Lung (tissue), 12 donors: ENCODE results near the gene HDHD3. TPM values are rescaled to one million over a fixed set of nuclear protein-coding genes. Genes with fewer than 3 reads are reported as not detected.

Experiments used
- ATAC-seq: fragments of 200-7000 bp; cut with Tn5 transposase; one replicate; pipeline ENCODE4 v1.9.1; 2020; ENCODE audit warnings: moderate number of reproducible peaks; ENCODE audit not compliant: insufficient read depth, low FRiP score
- DNase-seq, 3 donors: peaks; one replicate each; pipeline ENCODE4 v3.0.0-alpha.2; 2013 to 2017
- H3K27ac ChIP-seq, 2 donors: one replicate each; pipeline ENCODE4 v1.5.1; 2013; ENCODE audit warnings: mild to moderate bottlenecking in 2 of 2, moderate library complexity in 2 of 2, control low read depth in 1 of 2, inconsistent platforms in 1 of 2, low read depth in 1 of 2, low read length in 1 of 2
- H3K27me3 ChIP-seq, 3 donors: one replicate each; pipeline ENCODE4 v1.5.1; 2013; ENCODE audit warnings: low read length in 2 of 3; ENCODE audit not compliant: control insufficient read depth in 3 of 3, insufficient read depth in 3 of 3
- H3K36me3 ChIP-seq, 4 donors: one replicate each; pipeline ENCODE4 v1.5.1; 2013; ENCODE audit warnings: low read length in 4 of 4, mild to moderate bottlenecking in 1 of 4, moderate library complexity in 1 of 4; ENCODE audit not compliant: control insufficient read depth in 4 of 4, insufficient read depth in 4 of 4
- H3K4me1 ChIP-seq, 5 donors: one replicate each; pipeline ENCODE4 v1.5.1; 2013; ENCODE audit warnings: low read length in 5 of 5, mild to moderate bottlenecking in 2 of 5, moderate library complexity in 1 of 5; ENCODE audit not compliant: control insufficient read depth in 5 of 5, insufficient read depth in 5 of 5
- H3K4me3 ChIP-seq: one replicate; pipeline ENCODE4 v1.5.1; 2013; ENCODE audit warnings: mild to moderate bottlenecking, control low read depth, moderate library complexity
- H3K9ac ChIP-seq, 2 donors: one replicate each; pipeline ENCODE4 v1.5.1; 2013; ENCODE audit warnings: low read length in 2 of 2, control low read depth in 1 of 2; ENCODE audit not compliant: insufficient read depth in 1 of 2
- H3K9me3 ChIP-seq, 4 donors: one replicate each; pipeline ENCODE4 v1.5.1; 2013; ENCODE audit warnings: low read length in 3 of 4, mild to moderate bottlenecking in 1 of 4, moderate library complexity in 1 of 4; ENCODE audit not compliant: control insufficient read depth in 4 of 4, insufficient read depth in 3 of 4
- CTCF ChIP-seq: IDR thresholded peaks from 2 replicates; pipeline ENCODE4 v1.5.1; 2012; ENCODE audit warnings: mild to moderate bottlenecking; ENCODE audit errors: control extremely low read depth, extremely low read depth
- WGBS, 2 donors: extraction: QIAGEN DNeasy Blood & Tissue Kit; methylation state at CpG; one replicate each; pipeline ENCODE4 v1.1.7; 2013; 5-methylcytosine and 5-hydroxymethylcytosine counted together
- polyA plus RNA-seq, 2 donors: library from polyadenylated mRNA; stranded (reverse); fragments of 200-250 nt; gene quantifications; one replicate each; pipeline ENCODE4 v1.2.1, GENCODE V29; 2013
- total RNA-seq, 2 donors: library from RNA; depleted of rRNA in 1 of 2; stranded (reverse); fragments of >200 nt in 1 of 2; gene quantifications; one replicate each; pipeline ENCODE4 v1.2.1, GENCODE V29; 2014 to 2021
- donor health status: control.
- donor health status: control.
- donor health status: Bipolar disorder and iron deficiency.
- donor health status: healthy.
- donor health status: DM: yes; HTN: yes; CAD: no.

The HDHD3 gene
- total and polyA plus RNA-seq, 4 donors: 17.0 to 21.1 (median 18.9) TPM

DNA sequence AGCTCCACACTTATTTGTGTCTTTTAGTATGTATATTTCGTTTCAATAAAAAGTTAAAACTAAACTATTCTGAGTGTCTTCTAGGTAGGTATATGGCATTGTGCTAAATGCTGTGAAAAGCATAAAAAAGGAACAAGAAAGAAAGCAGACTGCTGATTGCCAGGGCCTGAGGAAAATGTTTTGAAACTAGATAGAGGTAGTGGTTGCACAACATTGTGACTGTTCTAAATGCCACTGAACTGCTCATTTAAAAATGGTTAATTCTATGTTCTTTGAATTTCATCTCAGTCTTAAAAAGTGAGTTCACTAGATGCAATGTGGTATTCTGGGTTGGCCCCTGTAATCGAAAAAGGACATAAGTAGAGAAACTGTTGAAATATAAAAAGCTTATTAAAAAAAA is 26.9 kb upstream of the HDHD3 start:
- Histone ChIP-seq H3K4me3 (no peak overlapping the region), H3K36me3 (peaks cover 4 to 16% (median 10%) of the 10 kb centered on the region in 4 donors), H3K27ac (no peak overlapping the region), H3K9me3 (no peaks in the 10 kb centered on the region), H3K27me3 (no peaks in the 10 kb centered on the region), H3K9ac (no peak overlapping the region), H3K4me1 (peaks cover 8 to 18% (median 10%) of the 10 kb centered on the region in 5 donors)
- ATAC-seq (no peak), DNase-seq (no peak)
- WGBS, 2 donors: 44 to 72% methylated on average over 2 of the region's 2 CpGs
- TF ChIP-seq CTCF: no peak

DNA sequence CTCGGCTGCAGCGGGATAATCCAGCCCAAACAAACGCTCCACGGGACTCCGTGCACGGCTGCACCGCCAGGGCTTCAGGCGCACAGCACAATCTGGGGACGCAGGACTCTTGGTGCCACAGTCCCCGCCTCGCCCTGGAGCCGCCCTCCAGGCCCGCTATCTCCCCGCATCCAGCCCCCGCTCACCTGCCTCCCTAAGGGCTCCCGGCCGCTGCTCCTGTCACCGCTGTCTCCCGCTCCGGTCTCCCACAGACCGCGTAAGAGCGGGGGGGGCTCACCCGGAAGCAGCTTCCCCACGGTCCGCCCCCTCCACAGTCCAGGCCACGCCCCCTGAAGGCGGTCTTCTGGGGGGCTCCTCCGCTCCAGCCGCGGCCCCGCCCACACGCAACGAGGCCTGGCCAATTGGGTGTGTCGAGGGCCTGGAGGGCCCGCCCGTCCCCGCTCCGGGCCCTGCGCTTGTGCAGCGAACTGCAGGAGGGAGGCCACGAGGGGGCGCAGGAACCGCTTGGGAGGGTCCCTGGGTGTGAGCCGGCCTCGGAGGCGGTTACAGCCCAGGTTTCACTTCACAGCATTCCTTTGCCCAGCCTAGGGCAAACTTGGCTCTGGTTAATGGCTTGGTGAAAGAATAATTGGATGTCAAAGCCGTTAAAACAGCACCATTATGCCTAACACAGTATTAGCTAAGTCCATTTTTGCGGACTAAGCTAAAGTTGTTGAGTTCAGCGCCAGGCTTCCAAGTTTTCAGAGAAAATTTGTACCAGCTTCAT is 24.4 kb upstream of the HDHD3 start, which contains the start of gene ALAD:
Gene ALAD (minus strand): TSS at position 258 of the 766 bp plus-strand sequence. CDS start 7,725 bp downstream, outside the sequence.
- Histone ChIP-seq H3K4me1 (peaks cover 9 to 18% (median 13%) of the 10 kb centered on the region in 5 donors), H3K27ac (peak within 1 kb of the TSS; percentile 75 to 78), H3K9me3 (no peaks in the 10 kb centered on the region), H3K36me3 (peaks cover 0 to 3% (median 0%) of the 10 kb centered on the region in 4 donors), H3K27me3 (no peaks in the 10 kb centered on the region), H3K9ac (peak within 1 kb of the TSS; percentile 37 to 90), H3K4me3 (peak within 1 kb of the TSS; percentile 85)
- 2% methylated on average over 50 of the region's 50 CpGs for WGBS, 2 donors
- TF ChIP-seq CTCF: peak; percentile 74
- ATAC-seq (peak; percentile 100), DNase-seq (peak; percentile 99)

DNA sequence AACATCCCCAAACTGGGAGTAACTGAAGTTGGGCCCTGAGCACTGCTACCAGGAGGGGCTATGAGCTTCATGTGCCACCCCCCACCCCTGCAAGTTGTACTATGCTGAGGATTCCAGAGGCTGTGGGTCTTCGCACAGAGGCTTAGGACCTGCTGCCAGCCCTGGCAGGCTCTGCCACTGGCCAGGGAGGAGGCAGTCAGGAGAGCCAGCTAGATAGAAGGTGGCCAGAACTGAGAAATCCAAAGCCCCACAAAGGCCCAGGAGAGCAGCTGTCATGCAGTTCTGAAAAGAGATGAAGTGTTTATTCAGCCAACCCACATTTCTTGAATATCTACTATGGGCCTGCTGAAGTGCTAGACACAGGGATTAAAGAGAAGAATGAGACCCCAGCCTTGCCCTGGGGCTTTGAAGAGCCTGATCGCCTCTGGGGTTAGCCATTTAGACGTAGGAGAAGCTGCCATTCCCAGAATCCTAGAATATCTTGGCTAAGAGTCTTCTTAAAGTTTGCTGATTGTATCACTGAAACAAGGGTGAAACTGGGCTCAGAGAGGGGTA is 22.9 kb upstream of the HDHD3 start:
- H3K27me3 ChIP-seq: no peaks in the 10 kb centered on the region
- WGBS, 2 donors: 75 to 76% methylated on average over 3 of the region's 3 CpGs
- H3K4me1 ChIP-seq: peaks cover 9 to 18% (median 13%) of the 10 kb centered on the region in 5 donors
- peak overlapping the region; percentile 29 to 48 for H3K27ac ChIP-seq
- peak overlapping the region; percentile 37 to 49 for H3K9ac ChIP-seq
- H3K4me3 ChIP-seq: no peak overlapping the region
- ATAC-seq: no peak
- no peak for TF ChIP-seq CTCF
- peak in 2 of 3 donors; percentile 13 to 38 for DNase-seq
- peaks cover 0 to 3% (median 0%) of the 10 kb centered on the region in 4 donors for H3K36me3 ChIP-seq
- H3K9me3 ChIP-seq: no peaks in the 10 kb centered on the region
